HG03432 (cell line): Measurements from ENCODE around the gene VANGL1.

Experiments used
- ATAC-seq: cut with Tn5 transposase; IDR thresholded peaks from one replicate; pipeline ENCODE4 v1.9.1; 2021; ENCODE audit warnings: mild to moderate bottlenecking, moderate library complexity; ENCODE audit not compliant: unreplicated experiment

Gene VANGL1

DNA sequence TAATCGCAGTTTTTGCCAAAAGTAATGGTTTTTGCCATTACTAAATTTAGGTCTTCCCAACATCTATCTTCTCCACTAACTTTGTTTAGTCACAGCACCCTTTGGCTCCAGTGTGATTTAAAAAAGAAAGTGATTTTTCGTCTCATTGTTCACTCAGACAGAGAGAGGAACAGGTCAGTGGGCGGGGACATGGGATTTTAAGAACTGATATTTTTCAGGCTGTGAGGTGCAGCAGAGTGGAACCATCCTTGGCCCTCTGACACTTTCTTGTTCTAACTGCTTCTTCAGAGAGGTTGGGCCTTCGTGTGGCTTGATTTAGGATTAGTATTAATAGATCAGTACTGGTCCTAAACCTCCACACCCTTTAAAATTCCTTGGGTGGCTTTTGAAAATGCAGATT is 88.0 kb downstream of the VANGL1 start:
- ATAC-seq, result peak; percentile 97

DNA sequence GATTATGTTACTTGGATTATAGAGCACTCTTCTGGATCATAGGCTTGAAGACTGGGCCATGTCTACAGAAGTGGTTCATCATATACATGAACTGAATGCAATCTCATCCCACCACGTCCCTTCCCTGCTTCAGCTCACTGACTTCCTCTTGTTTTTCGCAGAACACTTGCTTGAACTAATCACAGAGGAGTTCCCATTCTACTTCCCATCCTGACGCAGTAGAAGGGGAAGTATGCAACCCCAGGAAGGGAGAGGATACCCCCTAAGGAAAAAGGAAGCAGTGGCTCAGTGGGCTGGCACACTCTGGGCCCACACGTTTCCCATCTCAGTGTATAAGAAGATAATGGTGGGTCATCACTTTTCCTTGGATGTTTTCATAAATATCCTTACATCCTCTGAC is 90.5 kb downstream of the VANGL1 start:
- ATAC-seq, result no peak

DNA sequence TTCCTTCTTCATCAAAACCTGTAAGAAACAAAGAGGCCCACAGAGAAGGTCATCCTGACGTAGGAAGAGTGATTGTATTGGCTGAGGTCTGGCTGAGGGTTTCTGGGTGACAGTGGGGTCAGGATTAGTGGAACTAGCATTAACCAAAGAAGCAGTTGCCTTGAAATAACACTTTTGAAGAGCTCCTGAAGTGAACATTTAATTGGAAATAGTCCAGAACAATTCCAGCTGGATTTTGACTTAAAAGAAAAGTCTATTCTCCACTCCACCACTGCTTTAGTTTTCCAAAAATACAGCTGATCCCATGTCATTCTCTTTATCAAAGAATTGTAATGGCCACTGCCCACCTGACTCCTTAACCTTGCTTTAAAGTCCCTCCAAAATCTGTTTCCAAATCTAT is 99.0 kb downstream of the VANGL1 start:
- ATAC-seq, result no peak

- ATAC-seq, result no peak
Observed at GRCh38 chr1:115744646-115745275, 103.0 kb downstream of the VANGL1 start.

DNA sequence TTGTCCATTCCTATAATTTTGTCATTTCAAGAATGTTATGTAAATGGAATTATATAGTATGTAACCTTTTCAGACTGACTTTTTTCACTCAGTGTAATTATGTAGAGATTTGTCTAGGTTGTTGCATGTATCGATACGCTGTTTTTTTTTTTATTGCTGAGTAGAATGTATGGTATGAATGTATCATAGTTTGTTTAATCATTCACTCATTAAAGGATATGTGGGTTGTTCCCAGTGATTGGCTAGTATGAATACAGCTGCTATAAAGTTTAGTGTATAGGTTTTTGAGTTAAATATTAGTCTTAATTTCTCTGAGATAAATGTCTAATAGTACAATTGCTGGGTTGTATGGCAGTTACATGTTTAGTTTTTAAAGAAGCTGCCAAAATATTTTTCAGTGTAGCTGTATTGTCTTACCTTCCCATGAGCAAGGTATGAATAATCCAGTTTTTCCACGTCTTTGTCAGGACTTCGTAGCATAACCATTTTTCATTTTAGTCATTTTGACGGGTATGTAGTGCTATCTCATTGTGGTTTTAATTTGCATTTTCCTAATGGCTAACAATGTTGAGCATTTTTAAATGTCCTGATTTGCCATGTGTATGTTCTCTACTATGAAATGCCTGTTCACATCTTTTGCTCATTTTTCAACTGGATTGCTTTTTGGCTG is 104.4 kb downstream of the VANGL1 start:
- no peak for ATAC-seq
